TTC549 (cell line): ENCODE data around the gene DEGS1.

Experiments used
- FAIRE-seq: peaks from 2 replicates; lab custom pipeline; 2012; peaks lifted over from hg19 to GRCh38; lab: Jason Lieb, UNC

Gene DEGS1

GRCh38 chr1:224216382-224216781 lies 33.3 kb downstream of the DEGS1 start:
- no peak for FAIRE-seq

GRCh38 chr1:224217655-224218623 lies 34.9 kb downstream of the DEGS1 start:
- no peak for FAIRE-seq

- no peak for FAIRE-seq
These were observed 36.1 kb downstream of the DEGS1 start for GRCh38 chr1:224219011-224219611.

- FAIRE-seq, result no peak
These were observed 36.6 kb downstream of the DEGS1 start for GRCh38 chr1:224219612-224220059.

- FAIRE-seq, result no peak
These were observed 41.0 kb downstream of the DEGS1 start for GRCh38 chr1:224223819-224224714.

GRCh38 chr1:224226849-224227502 lies 43.9 kb downstream of the DEGS1 start:
- no peak for FAIRE-seq

- FAIRE-seq, result peak; percentile 36
These were observed 51.0 kb downstream of the DEGS1 start for GRCh38 chr1:224234017-224234416.

- FAIRE-seq, result no peak
These were observed 52.9 kb downstream of the DEGS1 start for GRCh38 chr1:224235813-224236493.

GRCh38 chr1:224237119-224237881 lies 54.3 kb downstream of the DEGS1 start:
- FAIRE-seq, result no peak

GRCh38 chr1:224238212-224238611 lies 55.2 kb downstream of the DEGS1 start:
- no peak for FAIRE-seq

- no peak for FAIRE-seq
These were observed 55.7 kb downstream of the DEGS1 start for GRCh38 chr1:224238756-224239155.
